Endometrium (tissue), 2 donors: ENCODE measurements around the gene CIROP.

Source experiments
- FAIRE-seq: peaks from 2 replicates; lab custom pipeline; 2012; peaks lifted over from hg19 to GRCh38; lab: Jason Lieb, UNC
- donor health status: control.
- donor health status: control.

CIROP gene

DNA sequence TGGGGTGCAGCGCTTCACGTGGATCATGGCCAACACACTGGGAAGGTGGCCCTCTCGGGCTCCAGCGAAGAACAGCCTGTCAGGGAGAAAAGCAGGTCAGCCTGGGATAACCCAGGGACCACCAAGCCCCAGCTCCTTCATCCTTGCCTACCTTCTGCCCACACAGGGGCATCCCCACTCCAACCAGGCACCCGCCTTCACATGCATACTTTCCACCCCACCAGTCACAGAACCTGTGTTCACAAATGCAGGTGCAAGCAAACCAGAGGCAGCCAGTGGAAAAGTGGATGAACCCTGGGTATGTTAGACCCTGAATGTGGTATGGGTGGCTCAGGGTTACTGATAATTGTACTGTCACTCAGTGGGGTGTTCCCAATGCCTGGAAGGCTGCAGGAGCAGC is 26.7 kb upstream of the CIROP start:
- no peak for FAIRE-seq

DNA sequence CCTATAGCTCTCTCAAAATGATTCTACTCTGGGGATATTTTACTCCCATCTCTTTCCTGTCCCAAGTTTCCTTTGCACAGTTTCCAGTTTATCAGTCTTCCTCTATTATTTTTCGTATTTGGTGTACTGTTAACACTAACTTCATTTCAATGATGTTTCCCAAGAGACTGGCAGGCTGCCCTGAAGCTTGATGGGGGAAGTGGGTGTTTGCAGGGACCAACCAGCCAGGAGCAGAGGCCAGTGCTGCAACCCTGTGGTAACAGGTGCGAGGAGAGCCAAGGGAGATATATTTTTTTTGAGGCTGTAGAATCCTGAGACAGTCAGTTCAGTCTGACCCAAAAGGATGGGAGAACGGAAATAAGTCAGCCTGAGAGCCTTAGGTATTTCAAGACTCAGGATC is 26.1 kb upstream of the CIROP start:
- FAIRE-seq: no peak

DNA sequence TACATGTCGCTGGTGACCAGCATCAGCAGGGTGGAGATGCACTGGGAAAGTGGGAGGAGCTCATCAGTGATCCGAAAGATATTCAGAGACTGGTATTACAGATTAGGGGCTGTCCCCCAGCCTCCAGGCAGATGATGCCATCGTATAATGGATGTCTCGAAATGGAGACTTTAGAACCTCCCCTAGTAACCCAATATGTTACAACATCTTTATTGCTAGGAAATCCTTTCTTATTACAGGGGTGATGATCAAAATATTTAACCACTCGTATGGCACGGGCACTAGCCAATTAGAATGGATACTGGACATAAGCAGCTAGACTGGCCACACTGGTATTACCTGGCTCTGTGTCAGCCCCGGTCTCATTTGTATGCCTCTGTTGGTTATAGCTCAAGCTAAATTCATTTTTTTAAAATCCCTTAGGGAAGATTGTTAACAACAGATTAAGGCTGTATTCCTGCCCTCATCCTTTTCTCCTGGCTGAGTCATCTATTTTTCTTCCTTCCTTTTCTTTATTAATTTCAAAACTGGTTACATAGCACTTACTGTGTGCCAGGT is 25.0 kb upstream of the CIROP start:
- no peak for FAIRE-seq

DNA sequence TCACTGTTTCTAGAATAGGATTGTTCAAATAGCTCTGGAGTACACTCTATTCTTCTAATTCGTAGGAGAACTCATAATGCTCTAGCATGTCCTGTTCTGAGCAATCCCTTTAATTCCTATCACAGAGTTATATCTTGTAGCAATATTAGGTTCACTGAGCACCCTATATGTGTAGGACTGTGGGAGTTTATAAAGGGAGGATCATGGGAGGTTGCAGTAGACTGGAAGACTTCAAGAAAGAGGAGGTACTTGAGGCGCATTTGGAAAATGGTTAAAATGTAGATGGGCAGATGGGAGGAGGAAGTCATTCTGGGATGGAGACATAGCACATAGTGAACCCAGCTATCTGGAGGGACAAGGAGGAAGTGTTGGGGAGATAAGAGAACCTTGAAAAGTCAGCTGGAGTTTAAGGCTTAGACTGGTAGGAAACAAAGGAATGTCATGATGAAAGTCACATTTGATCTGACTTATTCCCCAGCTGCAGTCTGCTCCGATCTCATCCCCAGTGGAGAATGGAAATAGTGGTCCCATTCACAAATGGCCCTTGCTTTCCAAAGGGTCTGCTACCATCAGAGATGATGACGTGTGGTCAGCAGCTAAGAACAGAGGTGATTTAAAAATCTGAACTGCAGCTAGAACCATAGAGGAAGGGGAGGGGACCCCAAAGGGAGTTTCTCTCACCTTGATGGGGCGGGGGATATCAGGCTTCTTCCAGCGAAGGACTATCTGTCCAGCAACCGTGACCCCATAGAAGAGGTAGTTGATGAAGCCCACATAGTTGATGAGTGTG is 24.4 kb upstream of the CIROP start:
- no peak for FAIRE-seq

DNA sequence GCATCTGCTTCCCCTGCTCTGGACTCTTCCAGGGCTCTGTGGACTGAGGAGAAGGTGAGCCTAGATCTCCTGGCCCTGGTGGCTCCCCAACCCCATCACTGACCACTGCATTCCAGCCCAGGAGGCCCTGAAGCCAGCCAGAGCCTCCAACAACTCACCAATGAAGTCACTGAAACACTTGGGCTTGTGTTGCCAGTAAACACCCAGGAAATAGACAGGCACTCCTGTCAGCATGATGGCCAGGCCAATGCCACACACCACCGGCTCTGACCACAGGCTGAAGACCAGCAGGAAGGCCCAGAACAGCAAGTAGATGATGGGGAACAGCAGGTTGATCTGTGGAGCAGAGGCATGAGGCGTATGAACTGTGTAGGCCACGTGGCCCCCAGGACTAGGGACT is 23.1 kb upstream of the CIROP start:
- no peak for FAIRE-seq

DNA sequence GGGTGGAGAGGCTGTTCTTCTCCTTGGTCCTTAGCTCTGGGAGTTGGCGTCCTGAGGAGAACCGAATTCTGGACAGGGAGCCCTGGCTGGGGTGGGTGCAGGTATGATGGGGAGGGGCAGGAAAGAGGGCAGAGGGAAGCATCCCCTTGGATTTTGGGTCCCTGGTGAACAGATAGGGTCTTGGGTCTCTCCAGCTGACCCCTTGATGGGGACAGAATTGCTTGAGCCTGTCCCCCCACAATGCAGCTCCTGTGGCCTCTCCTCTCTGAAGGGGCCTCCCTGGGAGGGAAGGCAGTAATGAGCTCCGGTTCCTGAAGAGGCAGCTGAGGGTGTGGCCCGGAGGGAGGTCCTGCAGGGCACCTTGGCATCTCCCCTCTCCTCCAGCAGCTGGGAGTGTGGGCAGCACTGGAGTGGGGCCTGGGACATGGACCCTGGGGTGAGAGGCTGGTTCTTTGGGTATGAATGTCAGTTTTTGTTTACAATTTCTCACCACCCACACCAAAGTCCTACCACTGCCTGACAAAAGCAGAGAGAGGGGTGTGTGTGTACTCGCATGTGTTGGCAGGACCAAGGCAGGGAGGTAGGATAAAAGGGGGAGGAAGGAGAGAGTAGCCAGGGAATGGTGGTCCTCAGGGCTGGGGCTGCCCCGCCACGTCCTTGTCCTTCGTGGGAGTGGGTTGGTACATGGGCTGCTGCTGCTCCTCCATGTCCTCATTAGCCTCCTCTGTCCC is 21.9 kb upstream of the CIROP start:
- no peak for FAIRE-seq

DNA sequence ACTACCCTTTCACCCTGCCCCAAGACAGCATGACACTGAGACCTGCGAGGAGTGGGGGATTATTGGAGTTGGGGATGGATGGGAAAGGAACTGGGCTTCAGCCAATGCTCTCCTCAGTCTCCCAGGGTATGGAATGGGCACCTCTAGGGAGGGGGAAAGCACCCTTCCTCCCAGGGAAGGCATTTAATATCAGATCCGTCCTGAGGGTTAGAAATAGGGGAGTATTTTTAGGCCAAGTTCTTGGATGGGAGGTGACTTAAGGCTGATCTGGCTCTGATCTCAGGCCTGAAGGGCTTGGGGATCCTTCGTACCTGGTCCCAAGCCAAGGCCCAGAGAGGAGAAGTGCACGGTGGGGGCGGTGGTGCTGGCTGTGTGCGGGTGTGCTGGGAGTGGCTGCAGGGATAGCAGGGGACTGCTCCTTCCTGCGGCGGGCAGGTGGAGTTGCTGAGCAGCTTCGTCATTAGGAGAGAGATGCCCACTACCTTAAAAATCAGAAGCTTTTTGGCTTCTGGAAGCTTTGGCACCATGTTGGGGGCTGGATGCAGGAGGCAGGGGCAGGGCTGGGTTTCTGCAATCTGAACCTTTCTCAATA is 21.2 kb upstream of the CIROP start:
- no peak for FAIRE-seq

DNA sequence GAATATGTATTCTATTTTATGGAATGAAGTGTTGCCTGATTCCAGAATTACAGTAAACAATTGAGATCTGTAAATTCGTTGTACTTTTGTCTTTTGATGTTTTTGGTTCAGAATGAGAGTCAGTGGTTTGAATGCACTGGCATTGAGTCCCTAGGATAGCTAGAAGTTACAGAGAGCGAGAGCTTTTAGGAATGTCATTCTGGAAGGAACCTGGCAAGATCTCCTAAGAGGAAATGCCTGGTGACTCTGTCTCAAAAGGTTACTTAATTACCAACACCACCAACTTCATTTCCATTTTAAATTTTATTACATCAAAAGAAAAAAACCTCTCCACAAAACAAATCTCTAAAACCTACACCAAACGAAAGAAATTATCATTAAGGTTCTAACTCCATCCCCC is 20.2 kb upstream of the CIROP start:
- FAIRE-seq: no peak

DNA sequence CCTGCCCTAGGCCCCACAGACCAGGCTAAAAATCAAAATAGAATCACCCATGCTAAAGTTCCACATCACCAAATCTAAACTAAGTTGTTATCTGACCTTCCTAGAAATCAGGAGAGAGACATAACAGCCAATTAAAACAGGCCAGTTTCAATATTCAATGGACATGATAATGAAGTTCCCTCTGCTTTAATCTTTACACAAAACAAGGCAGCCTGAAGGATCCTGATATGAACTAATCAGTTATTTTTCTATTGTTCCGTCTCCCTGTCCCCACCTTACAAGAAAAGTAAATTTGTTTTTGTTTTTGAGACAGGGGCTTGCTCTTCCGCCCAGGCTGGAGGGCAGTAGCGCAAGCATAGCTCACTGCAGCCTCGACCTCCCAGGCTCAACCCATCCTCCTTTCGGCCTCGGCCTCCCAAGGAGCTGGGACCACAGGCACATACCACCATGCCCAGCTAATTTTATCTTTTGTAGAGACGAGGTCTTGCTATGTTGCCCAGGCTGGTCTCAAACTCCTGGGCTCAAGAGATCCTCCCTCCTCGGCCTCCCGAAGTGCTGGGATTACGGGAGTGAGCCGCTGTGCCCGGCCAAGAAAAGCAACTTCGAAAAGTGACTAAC is 19.7 kb upstream of the CIROP start:
- FAIRE-seq: no peak

DNA sequence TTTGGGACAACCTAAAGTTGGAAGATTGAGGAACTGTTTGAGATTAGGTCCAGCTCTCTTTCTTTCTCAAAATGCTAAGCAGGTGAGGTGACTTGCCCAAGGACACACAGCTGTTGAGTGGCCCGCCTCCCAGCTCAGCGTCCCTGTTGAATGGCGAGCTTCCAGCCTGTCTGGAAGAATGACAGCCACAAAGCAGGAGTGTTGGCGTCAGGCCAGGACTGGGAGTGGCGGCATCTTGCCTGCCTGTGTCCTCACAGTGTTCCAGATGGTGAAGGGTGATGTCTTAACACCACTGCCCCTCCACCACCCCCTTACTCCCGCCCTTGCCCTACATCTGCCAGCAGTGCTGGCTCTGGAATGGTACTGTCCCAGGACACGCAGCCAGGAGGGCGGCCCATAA is 18.6 kb upstream of the CIROP start:
- no peak for FAIRE-seq

DNA sequence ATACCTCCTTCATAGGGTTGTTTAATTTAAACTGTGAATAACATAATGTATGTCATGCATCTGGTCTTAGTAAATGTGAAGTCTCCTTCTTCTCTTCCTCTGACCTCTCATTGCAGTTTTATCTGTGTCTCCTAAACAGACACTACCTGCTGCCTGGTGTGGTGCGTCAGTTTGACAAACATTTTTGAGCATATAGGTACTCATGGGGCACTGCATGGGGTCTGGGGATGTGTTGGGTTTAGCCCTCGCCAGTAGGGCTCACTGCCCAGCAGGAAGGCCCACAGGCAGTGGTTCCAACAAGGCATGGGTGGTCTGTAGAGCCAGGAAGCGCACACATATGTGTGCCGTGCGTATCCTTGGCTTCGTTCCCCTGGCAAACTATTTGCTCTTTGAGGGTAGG is 17.3 kb upstream of the CIROP start:
- FAIRE-seq: no peak

DNA sequence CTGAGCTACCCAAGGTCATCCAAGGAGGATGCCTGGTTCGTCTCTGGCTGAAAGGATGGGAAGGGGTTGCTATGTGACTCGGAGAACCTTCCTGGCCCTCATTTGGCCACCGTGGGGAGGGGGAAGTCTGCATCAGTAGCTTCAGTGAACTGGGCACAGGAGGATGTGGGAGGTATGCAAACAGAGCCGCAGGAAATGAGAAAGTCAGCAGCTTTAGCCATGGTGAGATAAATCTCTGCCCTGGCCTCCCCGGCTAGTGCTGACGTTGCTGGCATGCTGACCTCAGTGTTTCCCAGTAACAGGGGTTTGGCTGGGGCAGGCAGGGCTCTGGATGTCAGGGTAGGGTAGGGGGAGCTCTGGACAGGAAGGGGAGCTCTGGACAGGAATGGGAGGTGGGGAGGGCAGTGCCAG is 16.6 kb upstream of the CIROP start:
- FAIRE-seq: no peak

DNA sequence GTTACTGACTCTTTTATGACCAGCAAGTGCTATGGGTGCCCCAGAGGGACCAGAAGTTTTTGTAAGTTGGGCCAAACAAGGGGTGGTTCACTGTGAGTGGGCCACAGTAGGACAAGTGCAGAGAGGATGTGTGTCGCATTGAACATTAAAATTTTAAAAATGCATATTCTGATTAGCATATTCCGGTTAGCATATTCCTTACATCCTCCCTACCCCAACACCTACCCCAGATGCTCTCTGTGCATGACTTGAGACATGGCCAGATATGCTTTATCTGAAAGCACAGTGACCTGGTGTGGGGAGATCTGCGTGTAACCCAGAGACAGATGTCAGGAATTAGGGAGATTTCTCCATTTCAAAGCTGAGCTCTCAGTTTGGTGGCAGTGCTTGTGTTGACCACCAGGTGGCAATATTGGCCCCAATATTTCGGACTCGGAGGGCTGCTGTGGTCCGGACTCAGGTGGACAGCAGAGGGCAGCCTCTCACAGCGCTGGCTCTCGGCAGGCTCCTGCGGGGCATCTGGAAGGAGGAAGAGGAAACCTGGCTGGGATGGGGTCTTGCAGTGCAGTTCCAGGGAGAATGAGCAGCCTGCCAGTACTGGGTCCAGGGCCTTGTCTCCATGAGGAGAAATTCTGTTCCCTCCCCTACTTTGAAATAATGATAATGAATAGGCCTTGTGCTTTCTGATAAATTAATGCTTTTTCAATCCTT is 15.9 kb upstream of the CIROP start:
- no peak for FAIRE-seq

DNA sequence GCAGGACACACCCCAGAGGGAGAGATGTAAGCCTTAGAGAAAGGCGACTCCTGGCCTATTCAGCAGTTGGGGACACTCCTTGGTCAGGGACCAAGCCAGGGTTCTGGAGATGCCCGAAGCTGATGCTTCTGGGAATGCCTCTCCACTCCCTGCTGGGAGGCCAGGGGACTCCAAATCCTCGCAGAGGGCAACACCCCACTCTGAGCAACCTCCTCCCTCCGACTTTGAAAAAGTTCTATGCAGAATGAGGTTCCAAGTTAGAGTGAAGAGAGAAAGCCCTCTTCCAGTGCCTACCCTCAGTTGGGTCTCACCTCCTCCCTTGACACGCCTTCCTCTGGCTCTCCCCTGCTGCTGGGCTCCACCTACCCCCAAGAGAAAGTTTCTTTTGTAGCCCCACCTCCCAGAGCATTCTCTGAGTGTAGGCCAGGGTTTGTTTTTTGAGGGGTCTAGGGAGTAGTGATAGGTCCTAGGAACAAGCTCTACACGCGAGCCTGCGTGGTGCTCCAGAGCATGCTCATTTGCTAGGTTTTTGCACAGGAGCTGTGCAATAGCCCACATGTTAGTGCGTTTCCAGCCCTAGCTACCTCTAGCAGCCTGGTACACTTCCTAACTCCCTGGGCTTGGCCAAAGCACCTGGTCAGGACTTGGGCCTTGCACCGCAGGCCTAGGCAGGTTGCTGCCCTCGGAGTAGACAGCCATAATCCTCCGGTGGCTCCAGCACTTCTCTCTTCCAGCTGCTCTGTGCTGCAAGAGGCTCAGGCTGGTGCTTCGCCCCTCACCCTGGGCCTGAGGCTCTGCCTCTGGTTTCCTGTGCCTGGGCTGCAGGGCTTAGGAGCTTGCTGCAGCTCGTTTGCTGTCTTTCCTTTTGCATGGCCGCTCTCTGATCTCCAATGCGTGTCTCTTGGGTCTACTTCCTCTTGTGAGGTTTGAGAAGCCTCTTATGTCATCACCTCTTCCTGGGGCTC is 14.9 kb upstream of the CIROP start:
- FAIRE-seq: no peak

DNA sequence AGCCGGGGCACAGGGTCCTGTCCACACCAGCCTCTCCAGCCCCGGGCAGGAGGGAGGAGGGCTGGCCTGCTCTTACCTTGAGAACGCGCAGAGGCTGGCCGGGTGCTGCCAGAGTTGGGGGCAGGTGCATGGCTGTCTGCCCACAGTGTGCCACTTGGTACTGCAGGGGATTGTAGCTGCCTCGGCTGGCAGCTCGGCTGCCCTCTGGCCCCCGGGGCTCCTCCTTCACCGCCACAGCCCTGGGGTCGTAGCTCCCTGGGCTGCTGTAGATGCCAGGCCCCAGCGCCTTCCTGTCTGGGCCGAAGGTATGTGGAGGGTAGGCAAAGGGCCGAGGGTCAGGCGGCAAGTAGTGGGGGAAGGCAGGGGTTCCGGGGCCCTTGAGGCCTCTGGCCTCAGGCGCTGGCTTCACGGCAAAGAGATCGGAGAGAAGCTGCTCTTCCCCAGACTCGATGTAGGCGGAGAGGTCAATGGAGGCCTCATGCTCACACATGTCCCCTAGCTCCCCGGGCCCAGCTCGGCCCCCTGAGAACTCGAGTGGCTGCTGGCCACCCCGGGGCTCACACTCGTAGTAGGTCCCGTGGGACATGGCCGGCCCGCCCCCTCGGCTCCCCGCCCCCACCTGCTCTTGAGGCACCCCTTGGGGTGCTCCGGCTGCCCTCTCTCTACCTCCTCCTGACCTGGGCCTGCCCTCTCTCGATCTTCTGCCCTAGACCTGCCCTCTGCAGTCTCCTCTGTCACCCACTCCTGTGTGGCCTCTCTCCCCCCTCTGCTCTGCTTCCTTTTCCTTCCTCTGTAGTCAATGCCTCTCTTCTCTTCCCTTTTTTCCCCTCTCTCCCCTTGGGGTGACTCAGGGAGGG is 13.9 kb upstream of the CIROP start, which contains the start of gene CEBPE:
TSS of gene CEBPE (minus strand) at position 750 of the 857 bp plus-strand sequence. CDS start at position 586, 164 bp downstream.
- FAIRE-seq: no peak

DNA sequence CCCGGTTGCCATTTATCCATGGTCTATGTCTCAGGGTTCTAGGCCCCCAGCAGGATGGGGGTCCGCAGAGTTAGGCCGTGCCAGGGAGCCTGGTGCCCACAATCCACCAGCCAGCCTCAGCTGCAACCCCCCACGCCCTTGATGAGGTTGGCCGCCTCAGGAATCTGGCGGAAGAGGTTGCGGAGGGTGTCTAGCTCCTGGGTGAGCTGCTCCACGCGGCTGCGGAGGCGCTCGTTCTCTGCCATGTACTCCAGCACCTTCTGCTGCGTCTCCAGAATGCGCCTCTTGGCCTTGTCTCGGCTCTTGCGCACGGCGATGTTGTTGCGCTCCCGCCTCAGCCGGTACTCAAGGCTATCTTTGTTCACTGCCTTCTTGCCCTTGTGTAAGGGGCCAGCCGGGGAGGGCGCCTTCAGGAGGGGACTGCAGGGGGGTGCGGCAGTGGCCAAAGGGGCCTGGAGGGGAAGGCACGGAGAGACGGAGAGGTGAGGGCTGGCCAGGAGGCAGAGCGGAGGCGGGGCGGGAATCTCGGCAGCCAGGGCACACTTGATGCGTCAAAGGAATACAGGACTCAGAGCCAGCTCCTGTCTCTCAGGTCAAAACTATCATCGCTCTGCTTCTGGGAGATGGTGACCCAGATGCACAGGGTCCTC is 12.7 kb upstream of the CIROP start:
- FAIRE-seq: no peak

DNA sequence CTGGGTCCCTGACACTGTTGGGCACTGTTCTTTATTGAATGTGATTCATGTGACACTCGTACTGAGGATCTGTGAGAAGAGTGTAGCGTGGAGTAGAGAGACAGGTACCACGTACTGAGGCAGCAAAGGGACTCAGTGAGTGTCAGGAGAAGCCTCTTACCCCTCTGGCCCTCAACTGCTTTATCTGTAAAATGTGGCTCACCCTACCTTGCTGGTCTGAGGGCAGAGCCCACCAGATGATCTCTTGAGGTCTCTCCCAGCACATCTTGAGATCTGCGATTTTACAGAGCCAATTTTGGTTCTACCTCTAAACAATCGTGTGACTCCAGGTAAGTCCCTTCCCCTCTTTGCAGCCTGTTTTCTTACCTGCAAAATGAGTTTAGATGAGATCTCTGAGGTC is 11.1 kb upstream of the CIROP start:
- FAIRE-seq: no peak

DNA sequence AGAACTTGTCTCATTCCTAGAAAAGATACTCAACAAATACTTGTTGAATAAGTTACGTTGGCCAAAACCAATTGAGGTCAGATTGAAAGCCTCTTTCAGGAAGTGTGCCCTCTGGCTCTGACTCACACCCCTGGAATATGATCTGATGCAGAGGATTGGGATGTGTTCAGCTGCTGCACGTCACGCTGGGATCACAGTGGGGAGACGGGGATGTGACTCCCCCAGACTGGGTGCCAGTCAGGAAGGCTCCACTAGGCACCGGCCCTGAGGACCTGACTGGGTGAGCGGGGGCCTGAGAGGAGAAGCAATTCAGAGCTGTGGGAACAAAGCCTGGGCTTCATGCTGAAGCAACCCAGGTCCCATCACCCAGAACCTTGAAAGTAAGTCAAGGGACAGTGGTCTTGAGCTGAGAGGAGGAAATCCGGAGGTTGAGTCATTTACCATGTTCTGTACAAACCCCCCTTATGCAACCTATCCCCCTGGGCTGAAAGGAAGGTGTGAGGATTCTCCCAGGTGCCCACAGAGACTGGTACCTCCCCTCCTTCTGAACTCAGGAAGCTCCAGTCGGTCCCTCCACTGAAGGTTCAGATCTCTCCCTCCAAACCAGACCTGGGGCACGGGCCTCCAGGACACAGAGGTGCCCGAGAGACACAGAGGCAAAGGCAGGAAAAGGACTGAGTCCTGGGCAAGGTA is 10.4 kb upstream of the CIROP start:
- FAIRE-seq: no peak

DNA sequence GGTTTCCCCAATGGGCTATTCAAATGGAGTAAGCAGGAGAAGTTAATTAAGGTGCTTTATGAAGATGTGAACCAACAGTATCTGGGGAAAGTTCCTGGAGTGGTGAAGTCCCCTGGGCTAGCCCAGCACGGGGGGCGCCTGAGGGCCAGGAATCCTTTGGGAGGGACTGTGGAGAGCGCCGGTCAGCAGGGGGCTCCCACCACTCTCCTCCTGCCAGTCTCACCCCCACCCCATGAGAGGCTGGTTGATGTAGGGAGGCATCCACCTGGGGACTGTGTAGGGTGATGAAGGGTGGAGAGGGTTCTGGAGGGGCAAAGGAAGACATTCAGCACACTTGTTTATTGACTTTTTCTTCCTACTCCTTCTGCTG is 9.9 kb upstream of the CIROP start:
- no peak for FAIRE-seq
